GM21515 (cell line): Measurements from ENCODE around the gene RNF222.
"Not testable (repeated sequence)": the region's sequence is repeated elsewhere in the genome, so short reads cannot be mapped to it uniquely, and the experiment has no call there.

ENCODE experiments used
- ATAC-seq: cut with Tn5 transposase; IDR thresholded peaks from one replicate; pipeline ENCODE4 v1.9.1; 2021; ENCODE audit not compliant: unreplicated experiment

Gene RNF222

DNA sequence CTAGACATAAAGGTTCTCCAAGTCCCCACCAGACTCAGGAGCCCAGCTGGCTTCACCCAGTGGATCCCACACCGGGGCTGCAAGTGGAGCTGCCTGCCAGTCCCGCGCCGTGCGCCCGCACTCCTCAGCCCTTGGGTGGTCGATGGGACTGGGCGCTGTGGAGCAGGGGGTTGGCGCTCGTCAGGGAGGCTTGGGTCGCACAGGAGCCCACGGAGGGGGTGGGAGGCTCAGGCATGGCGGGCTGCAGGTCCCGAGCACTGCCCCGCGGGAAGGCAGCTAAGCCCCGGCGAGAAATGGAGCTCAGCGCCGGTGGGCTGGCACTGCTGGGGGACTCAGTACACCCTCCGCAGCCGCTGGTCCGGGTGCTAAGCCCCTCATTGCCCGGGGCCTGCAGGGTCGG lies 50.6 kb downstream of the RNF222 start:
- ATAC-seq, result not testable (repeated sequence)

DNA sequence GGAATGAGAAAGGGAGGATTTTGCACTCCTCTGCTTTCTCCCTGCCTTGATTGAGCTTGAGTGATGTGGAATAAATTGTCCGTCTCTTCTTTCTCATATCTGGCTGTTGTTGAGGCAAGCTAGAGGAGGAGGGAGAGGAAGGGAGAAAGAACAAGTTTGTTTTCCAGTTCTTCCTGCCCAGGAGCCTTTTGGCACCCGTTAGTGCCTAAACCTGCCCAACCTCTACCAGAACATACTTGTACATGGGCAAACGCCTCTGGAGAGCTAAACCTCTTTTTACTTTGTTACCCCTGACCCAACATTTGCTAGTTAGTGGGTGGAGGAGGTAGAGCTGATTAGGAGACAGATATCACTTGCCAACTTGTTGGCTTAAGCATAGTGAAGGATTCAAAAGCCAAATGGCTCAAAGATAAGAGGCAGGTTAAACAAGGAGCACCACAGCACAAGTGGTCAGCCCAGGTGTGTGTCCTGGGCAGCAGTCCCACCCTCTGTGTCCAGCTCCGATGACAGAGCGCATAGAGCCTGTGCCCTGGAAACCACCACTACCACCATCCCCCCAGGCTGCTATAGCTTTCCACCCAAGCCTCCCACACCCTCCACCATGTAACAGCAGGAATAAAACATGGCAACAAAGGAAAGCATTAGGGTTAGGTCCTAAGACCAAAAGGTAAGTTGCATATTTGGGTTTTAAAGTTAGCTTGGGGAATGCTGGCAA lies 51.5 kb downstream of the RNF222 start:
- no peak for ATAC-seq

DNA sequence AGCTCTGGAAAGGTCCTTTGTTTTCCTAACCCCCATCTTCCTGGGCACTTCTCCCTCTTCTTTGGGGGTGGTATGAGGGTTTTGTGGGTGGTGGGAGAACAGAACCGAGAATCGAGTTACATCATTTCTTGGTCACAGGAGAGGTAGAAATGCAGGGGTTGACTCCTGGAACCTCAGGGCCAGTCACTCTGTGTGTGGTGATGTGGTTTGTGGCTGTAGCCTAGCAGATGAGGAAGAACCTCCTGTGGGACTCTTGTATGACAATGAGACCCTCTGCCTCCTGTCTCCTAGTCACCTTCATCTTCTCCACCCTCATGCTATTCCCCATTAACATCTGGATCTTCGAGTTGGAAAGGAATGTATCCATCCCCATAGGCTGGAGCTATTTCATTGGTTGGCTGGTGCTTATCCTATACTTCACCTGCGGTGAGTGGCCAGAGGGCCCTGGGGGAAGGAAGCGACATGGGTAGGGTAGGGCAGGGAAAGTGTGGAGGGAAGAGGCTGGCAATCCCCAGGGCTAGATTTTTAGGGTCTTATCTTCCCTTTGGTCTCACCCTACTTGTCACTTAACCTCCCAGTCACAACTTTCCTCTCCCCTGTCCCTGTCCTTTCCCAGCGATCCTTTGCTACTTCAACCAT lies 52.5 kb downstream of the RNF222 start:
- no peak for ATAC-seq

DNA sequence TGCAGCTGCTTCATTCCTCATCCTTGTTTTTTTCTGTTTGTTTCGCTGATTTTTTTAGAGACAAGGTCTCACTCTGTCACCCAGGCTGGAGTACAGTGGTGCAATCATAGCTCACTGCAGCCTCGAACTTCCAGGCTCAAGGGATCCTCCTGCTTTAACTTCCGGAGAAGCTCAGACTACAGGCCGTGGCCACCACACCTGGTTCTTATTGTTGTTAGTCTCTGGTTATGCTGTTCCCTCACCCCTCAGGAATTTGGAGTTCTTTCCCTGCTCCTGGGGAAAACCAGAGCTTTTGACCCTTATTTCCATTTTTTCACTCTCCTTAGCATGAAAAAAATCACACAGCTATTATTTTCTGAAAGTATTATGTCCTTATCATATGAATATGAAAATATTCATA lies 56.2 kb downstream of the RNF222 start:
- ATAC-seq, result no peak
